VCaP (cell line): ENCODE measurements around the gene PCDH9.

ENCODE experiments used
- H3K27ac ChIP-seq: fragments of 450-650 bp; 2 replicates; pipeline ENCODE4 v1.5.1; 2017
- TF ChIP-seq, protein P1 (sequence below): fragments of 450-650 bp; conservative IDR thresholded peaks from 2 replicates; pipeline ENCODE4 v1.5.1; 2017; ENCODE audit warnings: mild to moderate bottlenecking, moderate library complexity

The PCDH9 gene

DNA sequence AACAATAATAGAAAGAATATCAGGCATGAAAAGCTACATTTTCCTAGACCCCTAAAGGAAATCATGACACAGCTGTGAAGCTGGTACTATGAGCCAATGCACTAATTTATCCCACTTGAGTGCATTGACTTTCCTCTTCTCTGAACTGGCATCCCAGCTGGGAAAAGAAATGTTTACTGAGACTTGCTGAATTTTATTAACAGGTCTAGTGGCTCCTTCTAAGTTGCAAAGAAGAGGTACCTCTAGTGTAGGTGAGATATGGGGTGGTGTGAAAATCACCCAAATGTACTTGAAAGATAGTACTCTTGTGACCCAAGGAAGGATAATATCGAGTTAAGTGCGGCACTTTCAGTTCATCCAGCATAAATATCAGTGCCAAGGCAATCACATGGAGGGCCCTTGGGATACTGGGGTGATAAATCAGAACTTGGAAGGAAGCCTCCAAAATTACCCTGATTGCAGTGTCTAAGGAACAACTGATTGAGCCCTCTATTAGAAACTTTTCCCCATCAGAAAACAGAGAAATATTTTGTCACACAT, 369.2 kb downstream of the PCDH9 start:
- TF ChIP-seq, protein P1, sequence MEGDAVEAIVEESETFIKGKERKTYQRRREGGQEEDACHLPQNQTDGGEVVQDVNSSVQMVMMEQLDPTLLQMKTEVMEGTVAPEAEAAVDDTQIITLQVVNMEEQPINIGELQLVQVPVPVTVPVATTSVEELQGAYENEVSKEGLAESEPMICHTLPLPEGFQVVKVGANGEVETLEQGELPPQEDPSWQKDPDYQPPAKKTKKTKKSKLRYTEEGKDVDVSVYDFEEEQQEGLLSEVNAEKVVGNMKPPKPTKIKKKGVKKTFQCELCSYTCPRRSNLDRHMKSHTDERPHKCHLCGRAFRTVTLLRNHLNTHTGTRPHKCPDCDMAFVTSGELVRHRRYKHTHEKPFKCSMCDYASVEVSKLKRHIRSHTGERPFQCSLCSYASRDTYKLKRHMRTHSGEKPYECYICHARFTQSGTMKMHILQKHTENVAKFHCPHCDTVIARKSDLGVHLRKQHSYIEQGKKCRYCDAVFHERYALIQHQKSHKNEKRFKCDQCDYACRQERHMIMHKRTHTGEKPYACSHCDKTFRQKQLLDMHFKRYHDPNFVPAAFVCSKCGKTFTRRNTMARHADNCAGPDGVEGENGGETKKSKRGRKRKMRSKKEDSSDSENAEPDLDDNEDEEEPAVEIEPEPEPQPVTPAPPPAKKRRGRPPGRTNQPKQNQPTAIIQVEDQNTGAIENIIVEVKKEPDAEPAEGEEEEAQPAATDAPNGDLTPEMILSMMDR = no peak
- H3K27ac ChIP-seq = no peak overlapping the region

DNA sequence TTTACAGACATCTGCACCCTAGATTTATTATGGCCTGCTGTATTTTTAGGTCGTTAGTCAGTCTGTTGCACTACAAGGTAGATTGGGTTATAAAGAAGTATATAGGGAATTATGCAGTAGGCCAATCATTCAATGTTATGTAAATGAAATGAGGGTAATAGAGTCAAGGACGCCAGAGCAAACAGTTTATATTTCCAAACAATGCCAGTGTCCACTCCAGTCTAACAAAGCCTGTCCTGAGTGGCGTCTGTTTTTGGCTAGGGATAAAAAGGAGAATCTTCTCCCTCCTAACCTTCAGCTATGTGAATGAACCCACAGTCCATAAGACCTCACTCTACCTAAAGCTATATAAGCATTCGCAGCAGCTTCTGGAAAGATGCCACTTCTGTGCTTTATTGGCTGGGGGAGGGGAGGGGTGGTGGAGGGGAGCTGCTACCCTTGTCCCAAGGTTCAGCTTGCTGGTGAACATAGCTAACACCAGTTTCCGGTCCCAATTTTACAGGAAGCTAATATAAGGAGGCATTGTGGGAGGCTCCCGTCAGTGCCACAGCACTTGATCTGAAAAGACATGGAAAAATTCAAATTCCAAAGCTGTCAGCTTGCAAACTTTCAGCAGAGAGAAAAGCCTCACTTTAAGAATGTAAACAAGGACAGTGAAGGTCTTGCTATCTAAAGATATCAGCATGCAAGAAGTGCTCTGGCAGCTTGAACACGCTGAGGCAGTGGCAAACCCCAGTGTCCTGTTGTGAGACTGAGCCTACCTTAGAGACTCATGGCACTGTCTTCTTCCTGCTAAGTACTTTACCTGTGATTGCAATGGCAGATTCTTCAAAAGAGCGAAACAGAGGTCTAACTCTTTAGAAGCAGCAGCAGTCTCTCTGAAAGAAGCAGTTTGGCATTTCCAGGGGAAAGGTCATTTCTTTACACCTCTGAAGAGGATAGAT, 369.9 kb downstream of the PCDH9 start:
- TF ChIP-seq, protein P1 = no peak
- no peak overlapping the region for H3K27ac ChIP-seq

DNA sequence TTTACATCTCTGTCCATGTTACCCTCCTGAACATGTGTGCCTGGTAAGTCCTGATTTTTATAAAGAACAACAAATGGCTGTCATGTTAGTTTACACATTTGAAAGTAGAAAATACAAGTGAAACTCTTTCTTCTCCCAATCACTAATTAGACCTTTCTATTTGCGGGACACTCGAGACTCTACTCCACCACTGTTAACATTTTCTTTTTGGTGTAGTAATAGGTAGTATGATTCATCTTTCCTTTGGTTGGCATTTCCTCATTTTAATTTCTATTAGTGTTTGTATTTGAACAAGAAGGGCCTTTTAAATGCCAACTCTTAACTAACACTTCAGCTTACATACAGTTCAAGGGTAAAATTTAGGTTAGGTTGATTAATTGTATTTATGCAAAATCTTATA, 371.1 kb downstream of the PCDH9 start:
- TF ChIP-seq, protein P1 = no peak
- no peak overlapping the region for H3K27ac ChIP-seq

DNA sequence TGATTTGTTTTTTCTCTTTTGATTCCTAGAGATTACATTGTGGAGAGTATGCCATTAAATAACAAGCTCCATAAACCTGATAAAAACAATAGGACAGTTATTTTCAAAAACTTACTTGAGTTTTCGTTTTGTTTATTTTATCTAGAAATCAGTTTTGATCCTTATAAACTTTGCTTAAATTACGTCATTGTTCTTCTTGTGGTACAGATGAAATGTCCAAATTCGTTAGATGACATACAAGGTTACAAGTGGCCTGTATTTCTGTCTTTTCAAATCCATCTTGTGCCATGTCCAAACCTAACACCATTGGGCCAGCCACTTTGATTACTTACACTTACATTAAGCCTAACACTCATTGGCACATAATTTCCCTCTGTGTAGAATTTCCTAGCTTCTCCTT, 372.0 kb downstream of the PCDH9 start:
- no peak overlapping the region for H3K27ac ChIP-seq
- TF ChIP-seq, protein P1 = no peak

DNA sequence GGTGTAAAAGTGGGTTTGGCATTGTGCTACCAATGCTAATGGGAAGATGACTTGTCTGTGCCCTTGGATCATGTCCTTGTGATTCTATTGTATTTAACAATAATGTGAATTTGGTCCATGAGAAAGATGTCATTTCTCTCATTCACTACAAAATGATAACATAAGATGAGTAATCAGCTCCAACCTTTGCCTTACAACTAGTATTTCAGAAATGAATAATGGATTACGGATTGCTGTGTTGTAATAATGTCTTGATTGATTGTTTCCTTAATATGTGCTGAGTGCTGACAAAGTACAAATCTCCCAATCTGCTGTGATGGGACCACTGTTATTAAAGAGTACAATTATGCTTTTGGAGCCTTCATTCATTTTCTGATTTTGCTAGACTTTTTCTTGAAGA, 375.0 kb downstream of the PCDH9 start:
- TF ChIP-seq, protein P1 = no peak

DNA sequence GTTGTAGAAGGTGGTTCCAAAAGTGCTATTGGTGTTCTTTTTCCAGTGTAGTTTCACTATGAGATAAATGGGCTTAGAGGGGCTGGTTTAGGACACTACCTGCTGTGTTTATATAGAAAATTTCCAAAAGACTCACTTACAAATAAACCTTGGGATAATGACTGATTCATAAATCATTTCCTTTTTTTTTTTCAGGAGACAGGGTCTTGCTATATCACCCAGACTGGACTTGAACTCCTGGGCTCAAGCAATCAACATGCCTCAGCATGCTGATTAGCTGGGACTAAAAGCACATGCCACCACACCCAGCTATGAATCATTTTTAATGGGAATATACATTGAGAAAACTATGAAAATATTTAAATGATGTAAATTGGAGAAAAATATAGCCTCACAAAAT, 376.6 kb downstream of the PCDH9 start:
- TF ChIP-seq, protein P1 = no peak
- H3K27ac ChIP-seq = no peak overlapping the region

More for the DNA sequence above, 375.0 kb downstream of the PCDH9 start:
- H3K27ac ChIP-seq = no peak overlapping the region

DNA sequence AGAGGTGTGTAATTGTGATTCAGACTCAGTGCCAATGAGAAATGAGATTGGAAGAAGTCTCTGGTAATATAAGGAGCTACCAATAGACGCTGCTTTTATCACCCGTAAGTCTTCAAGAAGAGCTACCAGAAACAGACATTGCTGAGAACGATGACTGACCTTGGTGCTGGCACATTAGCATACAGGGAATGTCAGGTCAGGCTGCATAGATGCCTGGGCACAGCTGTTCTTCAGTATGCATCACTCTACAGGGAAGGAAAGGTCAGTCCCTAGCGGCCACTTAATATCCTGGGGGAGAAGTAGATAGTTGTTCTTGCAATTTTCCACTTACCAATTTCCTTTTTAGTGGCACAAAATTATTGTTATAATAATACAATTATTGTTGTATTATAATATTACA, 380.4 kb downstream of the PCDH9 start:
- H3K27ac ChIP-seq = no peak overlapping the region
- TF ChIP-seq, protein P1 = no peak
